K562 (cell line): ENCODE results near the gene SMAGP. TPM values are rescaled to one million over a fixed set of nuclear protein-coding genes. Genes with fewer than 3 reads are reported as not detected.
A peak's percentile ranks its signal among the peaks of the same experiment; 100 is the strongest.

Experiments used
- ADNP ChIP-seq: fragments of 200-800 bp; sonication (Bioruptor generic); IDR thresholded peaks from 2 replicates; pipeline ENCODE4 v1.6.1; 2016; ENCODE audit warnings: missing genetic modification characterization, missing compliant biosample characterization
- BRD4 ChIP-seq: fragments of 200-600 bp; sonication (generic); IDR thresholded peaks from 2 replicates; pipeline ENCODE4 v1.6.1; 2017; ENCODE audit warnings: inconsistent platforms
- CREB3L1 ChIP-seq: fragments of 450-650 bp; IDR thresholded peaks from 2 replicates; pipeline ENCODE4 v1.6.1; 2014; ENCODE audit warnings: low read depth, mild to moderate bottlenecking, moderate library complexity, borderline replicate concordance
- EP400 ChIP-seq: fragments of 450-650 bp; IDR thresholded peaks from 2 replicates; pipeline ENCODE4 v1.6.1; 2017; ENCODE audit warnings: antibody characterized with exemption, mild to moderate bottlenecking, moderate library complexity
- EWSR1 ChIP-seq: fragments of 450-650 bp; IDR thresholded peaks from 2 replicates; pipeline ENCODE4 v1.6.1; 2018; ENCODE audit warnings: borderline replicate concordance, mild to moderate bottlenecking, low read depth, moderate library complexity; ENCODE audit not compliant: partially characterized antibody
- JUND ChIP-seq, 2 experiments: IDR thresholded peaks; 2 replicates in 1 of 2; 3 replicates in 1 of 2; pipeline ENCODE4 v1.6.1; 2011; ENCODE audit warnings: borderline replicate concordance in 2 of 2, low read depth in 2 of 2, low read length in 2 of 2, improper control_type of control experiment in 1 of 2, missing biosample characterization in 1 of 2, missing genetic modification characterization in 1 of 2, missing genetic modification reagents in 1 of 2
- KLF13 ChIP-seq: fragments of 450-650 bp; IDR thresholded peaks from 2 replicates; pipeline ENCODE4 v1.6.1; 2016; ENCODE audit warnings: missing genetic modification characterization, low read depth, mild to moderate bottlenecking, missing compliant biosample characterization, moderate library complexity, borderline replicate concordance
- MAFF ChIP-seq: IDR thresholded peaks from 2 replicates; pipeline ENCODE4 v1.6.1; 2012; ENCODE audit warnings: low read length, improper control_type of control experiment
- NCOA6 ChIP-seq: fragments of 450-650 bp; IDR thresholded peaks from 2 replicates; pipeline ENCODE4 v1.6.1; 2017; ENCODE audit warnings: mild to moderate bottlenecking
- NFRKB ChIP-seq: fragments of 450-650 bp; IDR thresholded peaks from 2 replicates; pipeline ENCODE4 v1.6.1; 2016; ENCODE audit warnings: low read depth
- NONO ChIP-seq, 2 experiments: fragments of 200-400 bp in 1 of 2; fragments of 450-650 bp in 1 of 2; formaldehyde crosslinking in 1 of 2; IDR thresholded peaks; 2 replicates each; pipeline ENCODE4 v1.6.1; 2017; ENCODE audit warnings: low read depth in 2 of 2, mild to moderate bottlenecking in 2 of 2, moderate library complexity in 2 of 2, low read length in 1 of 2
- NR4A1 ChIP-seq, 2 experiments: fragments of 250-450 bp in 1 of 2; fragments of 450-650 bp in 1 of 2; sonication (Bioruptor Pico) in 1 of 2; IDR thresholded peaks; 2 replicates each; pipeline versions ENCODE4 v1.4.0 to v1.6.1; 2016 to 2020; ENCODE audit warnings: mild to moderate bottlenecking in 2 of 2, missing compliant biosample characterization in 1 of 2, missing genetic modification characterization in 1 of 2, moderate library complexity in 1 of 2
- NRF1 ChIP-seq, 2 experiments: fragments of 450-650 bp; IDR thresholded peaks in 1 of 2; conservative IDR thresholded peaks in 1 of 2; 2 replicates each; pipeline ENCODE4 v1.6.1; 2014; ENCODE audit warnings: mild to moderate bottlenecking in 2 of 2
- RBBP5 ChIP-seq: fragments of 200-600 bp; sonication (generic); IDR thresholded peaks from 2 replicates; pipeline ENCODE4 v1.6.1; 2012; ENCODE audit warnings: borderline replicate concordance, mild to moderate bottlenecking, low read length, control low read depth, inconsistent platforms; ENCODE audit not compliant: insufficient read depth, poor library complexity, severe bottlenecking
- RBM39 ChIP-seq: fragments of 200-400 bp; formaldehyde crosslinking; optimal IDR thresholded peaks from 2 replicates; pipeline ENCODE3; 2018; ENCODE audit warnings: low read depth, low read length
- RCOR1 ChIP-seq, 2 experiments: IDR thresholded peaks; 2 replicates each; pipeline ENCODE4 v1.6.1; 2012; ENCODE audit warnings: low read depth in 2 of 2, low read length in 2 of 2, borderline replicate concordance in 1 of 2, improper control_type of control experiment in 1 of 2
- TAF7 ChIP-seq: fragments of 450-650 bp; IDR thresholded peaks from 2 replicates; pipeline ENCODE4 v1.6.1; 2016; ENCODE audit warnings: missing genetic modification characterization, missing compliant biosample characterization
- TARDBP ChIP-seq: fragments of 450-650 bp; IDR thresholded peaks from 2 replicates; pipeline ENCODE4 v1.6.1; 2016
- ZBTB43 ChIP-seq: sonication (generic); formaldehyde crosslinking; IDR thresholded peaks from 2 replicates; pipeline ENCODE4 v1.8.0; 2023; ENCODE audit warnings: mild to moderate bottlenecking, missing genetic modification reagents
- ZC3H8 ChIP-seq: fragments of 450-650 bp; IDR thresholded peaks from 2 replicates; pipeline ENCODE4 v1.6.1; 2017
- ZNF512 ChIP-seq: IDR thresholded peaks from 2 replicates; pipeline ENCODE4 v1.6.1; 2016; ENCODE audit warnings: missing genetic modification characterization, missing compliant biosample characterization
- polyA plus RNA-seq, 8 experiments: library from polyadenylated mRNA; depleted of rRNA in 4 of 8; stranded (reverse) in 5 of 8; unstranded in 3 of 8; fragments of >200 nt; fragmentation: Nextera tagmentation in 2 of 8; fragmentation: Illumina TruSeq in 1 of 8; extraction: Ambion mirVana in 2 of 8; extraction: Trizol in 1 of 8; gene quantifications; 2 replicates each; pipeline versions ENCODE4 v1.2.1 to v1.2.3, GENCODE V29; 2011 to 2014; ENCODE audit warnings: inconsistent platforms in 1 of 8, missing spikeins in 1 of 8
- total RNA-seq, 7 experiments: library from RNA; depleted of rRNA in 6 of 7; stranded (reverse); fragments of >200 nt in 6 of 7; fragmentation: Illumina TruSeq in 2 of 7; extraction: Trizol in 2 of 7; gene quantifications; 2 replicates each; pipeline versions ENCODE4 v1.2.1 to v1.2.3, GENCODE V29; 2011 to 2021; ENCODE audit warnings: low replicate concordance in 1 of 7

The SMAGP gene
- total and polyA plus RNA-seq, 9 of the 15 experiments (the other 6 are each of a cell fraction or from before 2014, with no cell fraction given), result 23.1 to 62.3 (median 29.9) TPM

GRCh38 chr12:51269174-51270066 lies 795 bp downstream of the SMAGP start (continued):
- TF ChIP-seq KLF13 (tag), result peak; percentile 52; the same call in 1 of the 2 replicates
- TF ChIP-seq EWSR1, result no peak
- no peak for TF ChIP-seq TARDBP
- TF ChIP-seq NRF1 (conservative IDR thresholded peaks at IDR 0.05 in 1 of 2, IDR thresholded peaks at IDR 0.05 in 1 of 2), result 0 out of 4 replicates have a peak, but pooled peaks of 1 of the 2 experiments have one; percentile 8
- no peak for TF ChIP-seq RCOR1 (IDR thresholded peaks at IDR 0.05; ENCODE audit: borderline replicate concordance in 1 of 2, low read depth in 2 of 2, low read length in 2 of 2)
- no peak for TF ChIP-seq ZBTB43
- TF ChIP-seq MAFF, result no peak
- no peak for TF ChIP-seq RBM39
- TF ChIP-seq ZNF512 (tag), result no peak
- TF ChIP-seq JUND (IDR thresholded peaks at IDR 0.05; ENCODE audit: borderline replicate concordance, low read depth, low read length), result peak; percentile 29; the same call in 1 of the 2 replicates
- TF ChIP-seq JUND (tag; IDR thresholded peaks at IDR 0.05; ENCODE audit: borderline replicate concordance, low read depth, low read length), result peak; percentile 19; the same call in 1 of the 3 replicates
- TF ChIP-seq ZC3H8, result no peak
- no peak for TF ChIP-seq EP400
- no peak for TF ChIP-seq NFRKB
- peak; percentile 11 for TF ChIP-seq RBBP5
- TF ChIP-seq NONO (IDR thresholded peaks at IDR 0.05; ENCODE audit: low read depth in 2 of 2, low read length in 1 of 2), result peak in 1 of 2 experiments; percentile 97; a peak in 2 of 4 replicates
- TF ChIP-seq CREB3L1, result no peak
- no peak for TF ChIP-seq ADNP (tag)
- no peak for TF ChIP-seq TAF7 (tag)
- peak; percentile 73 for TF ChIP-seq NCOA6
- 0 out of 2 replicates have a peak, but pooled peaks have one; percentile 14 for TF ChIP-seq BRD4
- TF ChIP-seq NR4A1 (CRISPR knock-in tag; IDR thresholded peaks at IDR 0.05), result no peak
- peak; percentile 25; the same call in 1 of the 2 replicates for TF ChIP-seq NR4A1 (tag; IDR thresholded peaks at IDR 0.05)
